AG04450 (cell line): ENCODE results near the gene GPATCH8. TPM values are rescaled to one million over a fixed set of nuclear protein-coding genes. Genes with fewer than 3 reads are reported as not detected.

ENCODE experiments used
- CTCF ChIA-PET: fragments of 300-600, 350-600 bp; formaldehyde crosslinking; extraction: SDS; loops from one replicate; lab custom pipeline; 2022; ENCODE audit warnings: antibody characterized with exemption, inconsistent platforms; lab: Charles Lee
- POLR2A ChIA-PET: fragments of 350-600 bp; formaldehyde crosslinking; extraction: SDS; loops from one replicate; lab custom pipeline; 2021; ENCODE audit warnings: antibody characterized with exemption, inconsistent platforms; lab: Yijun Ruan, JAX
- DNase-seq: peaks from one replicate; pipeline ENCODE4 v3.0.0-alpha.2; 2011; ENCODE audit warnings: low read depth, low spot score
- H3K27ac ChIP-seq: one replicate; pipeline ENCODE4 v1.5.1; 2012; ENCODE audit warnings: low read depth, low read length, control low read depth
- H3K27me3 ChIP-seq: one replicate; pipeline ENCODE4 v1.6.0; 2012; ENCODE audit warnings: low read length; ENCODE audit not compliant: control insufficient read depth, insufficient read depth
- H3K4me3 ChIP-seq: 2 replicates; pipeline ENCODE4 v1.5.1; 2011; ENCODE audit warnings: mild to moderate bottlenecking, low read depth, low read length, control low read depth
- H3K9me3 ChIP-seq: 2 replicates; pipeline ENCODE4 v1.5.1; 2012; ENCODE audit warnings: low read length; ENCODE audit not compliant: control insufficient read depth, insufficient read depth
- CTCF ChIP-seq: IDR thresholded peaks from 2 replicates; pipeline ENCODE4 v1.5.1; 2011; ENCODE audit warnings: low read depth, low read length, control low read depth, inconsistent platforms
- polyA plus RNA-seq: library from polyadenylated mRNA; depleted of rRNA; stranded (reverse); fragments of >200 nt; gene quantifications from 2 replicates; pipeline ENCODE4 v1.2.3, GENCODE V29; 2011

The GPATCH8 gene
- polyA plus RNA-seq, 1 experiment, result 16.4 TPM

GRCh38 chr17:44414394-44415155 lies 88.6 kb downstream of the GPATCH8 start:
- no peaks in the 10 kb centered on the region for H3K9me3 ChIP-seq
- POLR2A ChIA-PET, result no interaction called here
- DNase-seq, result no peak
- TF ChIP-seq CTCF, result no peak
- H3K27ac ChIP-seq, result no peak overlapping the region
- no peaks in the 10 kb centered on the region for H3K27me3 ChIP-seq
- H3K4me3 ChIP-seq, result no peak overlapping the region
- CTCF ChIA-PET, result interaction anchor here (1.5 to 1.8 kb wide), 2 partner anchors 15 to 109 kb away, joined by 4 to 7 read pairs; no protein-coding TSS in a partner anchor

GRCh38 chr17:44409309-44410028 lies 93.7 kb downstream of the GPATCH8 start:
- ChIA-PET CTCF (interaction anchor here (1.4 kb wide), 1 partner anchor 114 kb away, joined by 3 read pairs; no protein-coding TSS in a partner anchor), POLR2A (no interaction called here)
- no peaks in the 10 kb centered on the region for H3K9me3 ChIP-seq
- no peak for DNase-seq
- TF ChIP-seq CTCF, result no peak
- H3K4me3 ChIP-seq, result no peak overlapping the region
- H3K27ac ChIP-seq, result no peak overlapping the region
- H3K27me3 ChIP-seq, result no peaks in the 10 kb centered on the region

- Histone ChIP-seq H3K9me3 (no peaks in the 10 kb centered on the region), H3K4me3 (no peak overlapping the region), H3K27ac (no peak overlapping the region), H3K27me3 (no peaks in the 10 kb centered on the region)
- CTCF ChIA-PET, result no interaction called here
- POLR2A ChIA-PET, result no interaction called here
- no peak for TF ChIP-seq CTCF
- DNase-seq, result no peak
Measured at GRCh38 chr17:44408786-44409185, 94.4 kb downstream of the GPATCH8 start.

- DNase-seq, result no peak
- no peak overlapping the region for H3K27ac ChIP-seq
- no peaks in the 10 kb centered on the region for H3K9me3 ChIP-seq
- ChIA-PET CTCF (interaction anchor here (1.0 to 5.5 kb wide), 3 partner anchors 17 to 235 kb away, joined by 4 to 62 read pairs (median 12); no protein-coding TSS in a partner anchor), POLR2A (no interaction called here)
- no peak for TF ChIP-seq CTCF
- no peaks in the 10 kb centered on the region for H3K27me3 ChIP-seq
- no peak overlapping the region for H3K4me3 ChIP-seq
Measured at GRCh38 chr17:44402564-44403172, 100.5 kb downstream of the GPATCH8 start.
